GM12878 (cell line): ENCODE data around the gene HIGD1C. TPM values are rescaled to one million over a fixed set of nuclear protein-coding genes. Genes with fewer than 3 reads are reported as not detected.
"Not testable (repeated sequence)": the region's sequence is repeated elsewhere in the genome, so short reads cannot be mapped to it uniquely, and the experiment has no call there.

ENCODE experiments used
- ATAC-seq: fragments of 200-7000 bp; cut with Tn5 transposase; 3 replicates; pipeline ENCODE4 v1.9.1; 2020; ENCODE audit warnings: mild to moderate bottlenecking, moderate library complexity
- BruUV-seq: library from RNA; stranded (reverse); fragments of 400-500 nt; replicated peaks from 2 replicates; lab custom pipeline; 2021; lab: Mats Ljungman, UMichigan
- CTCF ChIA-PET: fragments of 300-600 bp; sonication (Branson Sonifier 250); formaldehyde crosslinking; extraction: SDS; loops from one replicate; lab custom pipeline; 2021; ENCODE audit warnings: inconsistent platforms; lab: Yijun Ruan, JAX
- POLR2A ChIA-PET: fragments of 350-600 bp; formaldehyde crosslinking; extraction: SDS; loops from one replicate; lab custom pipeline; 2021; ENCODE audit warnings: inconsistent platforms; lab: Charles Lee
- RAD21 ChIA-PET: fragments of 300-600 bp; sonication (Branson Sonifier 250); formaldehyde crosslinking; loops from one replicate; lab custom pipeline; 2023; ENCODE audit warnings: antibody characterized with exemption; ENCODE audit not compliant: unreplicated experiment; lab: Charles Lee
- SMC1A ChIA-PET: fragments of 300-600 bp; sonication (Branson Sonifier 250); formaldehyde crosslinking; loops from one replicate; lab custom pipeline; 2023; ENCODE audit not compliant: unreplicated experiment, uncharacterized antibody; lab: Charles Lee
- DNase-seq: peaks from one replicate; pipeline ENCODE4 v3.0.0-alpha.2; 2011; ENCODE audit warnings: low read depth, low spot score
- FAIRE-seq: peaks from 3 replicates; lab custom pipeline; 2011; peaks lifted over from hg19 to GRCh38; lab: Jason Lieb, UNC
- H2AFZ ChIP-seq: 2 replicates; pipeline ENCODE4 v1.6.0; 2011; ENCODE audit warnings: low read depth, low read length, control low read depth; ENCODE audit not compliant: control insufficient read depth
- H3K27ac ChIP-seq: 2 replicates; pipeline ENCODE4 v1.5.1; 2011; ENCODE audit warnings: control low read depth; ENCODE audit not compliant: control insufficient read depth, insufficient read depth
- H3K27me3 ChIP-seq, 2 experiments: replicated peaks in 1 of 2; 2 replicates each; pipeline versions ENCODE4 v1.6.0 to v1.6.1; 2011; ENCODE audit warnings: low read length in 1 of 2; ENCODE audit not compliant: control insufficient read depth in 2 of 2, insufficient read depth in 2 of 2
- H3K36me3 ChIP-seq, 2 experiments: 2 replicates each; pipeline ENCODE4 v1.5.1; 2011; ENCODE audit warnings: low read length in 1 of 2; ENCODE audit not compliant: control insufficient read depth in 2 of 2, insufficient read depth in 2 of 2
- H3K4me1 ChIP-seq: 2 replicates; pipeline ENCODE4 v1.6.1; 2011; ENCODE audit warnings: mild to moderate bottlenecking, low read length, moderate library complexity, mixed read lengths; ENCODE audit not compliant: control insufficient read depth, insufficient read depth
- H3K4me2 ChIP-seq: 2 replicates; pipeline ENCODE4 v1.6.0; 2011; ENCODE audit warnings: control low read depth; ENCODE audit not compliant: control insufficient read depth, insufficient read depth
- H3K4me3 ChIP-seq: fragments of 200-600 bp; sonication (generic); 2 replicates; pipeline ENCODE4 v1.5.1; 2016
- H3K79me2 ChIP-seq: 2 replicates; pipeline ENCODE4 v1.6.0; 2011; ENCODE audit warnings: low read length; ENCODE audit not compliant: control insufficient read depth, insufficient read depth
- H3K9ac ChIP-seq: 2 replicates; pipeline ENCODE4 v1.8.0; 2011; ENCODE audit warnings: low read length, control low read depth, mixed read lengths; ENCODE audit not compliant: control insufficient read depth, insufficient read depth
- H3K9me3 ChIP-seq: replicated peaks from 3 replicates; pipeline ENCODE4 v1.5.1; 2011; ENCODE audit warnings: mild to moderate bottlenecking, low read length; ENCODE audit not compliant: control insufficient read depth, insufficient read depth
- H4K20me1 ChIP-seq: 2 replicates; pipeline ENCODE4 v1.6.0; 2011; ENCODE audit not compliant: control insufficient read depth, insufficient read depth
- BCL11A ChIP-seq: IDR thresholded peaks from 2 replicates; pipeline ENCODE4 v1.6.1; 2011; ENCODE audit warnings: low read depth, low read length
- CHD4 ChIP-seq: fragments of 200-600 bp; sonication (generic); IDR thresholded peaks from 2 replicates; pipeline ENCODE4 v1.6.1; 2016; ENCODE audit warnings: mild to moderate bottlenecking
- DPF2 ChIP-seq: fragments of 450-650 bp; IDR thresholded peaks from 2 replicates; pipeline ENCODE4 v1.6.1; 2017; ENCODE audit warnings: mild to moderate bottlenecking
- ELK1 ChIP-seq: IDR thresholded peaks from 2 replicates; pipeline ENCODE4 v1.6.1; 2012; ENCODE audit warnings: low read depth, low read length, improper control_type of control experiment
- EP300 ChIP-seq, 2 experiments: fragments of 150-350 bp in 1 of 2; IDR thresholded peaks; 2 replicates each; pipeline ENCODE4 v1.6.1; 2011 to 2012; ENCODE audit warnings: low read depth in 2 of 2, low read length in 2 of 2, borderline replicate concordance in 1 of 2, improper control_type of control experiment in 1 of 2, inconsistent platforms in 1 of 2; ENCODE audit not compliant: control insufficient read depth in 1 of 2
- FOXK2 ChIP-seq: fragments of 450-650 bp; IDR thresholded peaks from 2 replicates; pipeline ENCODE4 v1.6.1; 2017; ENCODE audit warnings: mild to moderate bottlenecking, moderate library complexity
- HSF1 ChIP-seq: fragments of 150-350 bp; IDR thresholded peaks from 2 replicates; pipeline ENCODE4 v1.6.1; 2014; ENCODE audit warnings: mild to moderate bottlenecking, low read depth, low read length
- IRF5 ChIP-seq: fragments of 450-650 bp; IDR thresholded peaks from 2 replicates; pipeline ENCODE4 v1.6.1; 2017; ENCODE audit warnings: borderline replicate concordance
- KAT2A ChIP-seq: conservative IDR thresholded peaks from 2 replicates; pipeline ENCODE4 v1.6.1; 2011; ENCODE audit warnings: low read depth, low read length; ENCODE audit not compliant: control insufficient read depth
- KLF5 ChIP-seq: fragments of 450-650 bp; IDR thresholded peaks from 2 replicates; pipeline ENCODE4 v1.6.1; 2014; ENCODE audit warnings: mild to moderate bottlenecking; ENCODE audit not compliant: partially characterized antibody
- MAX ChIP-seq: IDR thresholded peaks from 2 replicates; pipeline ENCODE4 v1.6.1; 2012; ENCODE audit warnings: low read depth, low read length, improper control_type of control experiment
- MXI1 ChIP-seq: fragments of 150-350 bp; IDR thresholded peaks from 2 replicates; pipeline ENCODE4 v1.6.1; 2011; ENCODE audit warnings: low read depth, mild to moderate bottlenecking, inconsistent platforms, low read length, improper control_type of control experiment
- SUZ12 ChIP-seq: fragments of 200-600 bp; sonication (generic); IDR thresholded peaks from one replicate; pipeline ENCODE4 v1.6.1; 2018; ENCODE audit warnings: antibody characterized with exemption, mild to moderate bottlenecking; ENCODE audit not compliant: unreplicated experiment
- WGBS: methylation state at CpG from one replicate; pipeline ENCODE4 v1.1.6; 2016; ENCODE audit warnings: low lambda C conversion rate; ENCODE audit not compliant: insufficient replicate concordance, insufficient coverage; ENCODE audit errors: missing lambda C conversion rate; 5-methylcytosine and 5-hydroxymethylcytosine counted together
- in situ Hi-C: fragments of 300-500 bp; cut with MboI; formaldehyde crosslinking; loops from 9 replicates; pipeline ENCODE4 v1.14.3; 2018; ENCODE audit warnings: mixed read lengths
- intact Hi-C: fragments of 100-400 bp; cut with micrococcal nuclease; formaldehyde crosslinking; loops from one replicate; pipeline ENCODE4 v1.14.2; 2022; ENCODE audit not compliant: unreplicated experiment
- polyA plus RNA-seq, 11 experiments: library from polyadenylated mRNA; depleted of rRNA in 4 of 11; unstranded in 6 of 11; stranded (reverse) in 5 of 11; fragments of >200 nt; fragmentation: Nextera tagmentation in 4 of 11; fragmentation: Illumina TruSeq in 1 of 11; extraction: Ambion mirVana in 4 of 11; extraction: Trizol in 1 of 11; gene quantifications; 1 replicate in 1 of 11; 2 replicates in 10 of 11; pipeline versions ENCODE4 v1.2.1 to v1.2.3, GENCODE V29; 2011 to 2016; ENCODE audit warnings: inconsistent platforms in 2 of 11, missing spikeins in 2 of 11, low read depth in 1 of 11
- total RNA-seq, 4 experiments: library from RNA; depleted of rRNA in 3 of 4; stranded (reverse); fragments of >200 nt in 3 of 4; fragmentation: Illumina TruSeq in 1 of 4; extraction: Trizol in 1 of 4; gene quantifications; 2 replicates each; pipeline versions ENCODE4 v1.2.1 to v1.2.3, GENCODE V29; 2013 to 2021

Gene HIGD1C
- total and polyA plus RNA-seq, 10 of the 15 experiments (the other 5 are each of a cell fraction or from before 2014, with no cell fraction given): not detected

- H3K36me3 ChIP-seq, DNase-seq, H3K4me2 ChIP-seq, H3K27me3 ChIP-seq, H3K27ac ChIP-seq, H4K20me1 ChIP-seq, H3K79me2 ChIP-seq, H3K9me3 ChIP-seq, H3K4me1 ChIP-seq, H3K9ac ChIP-seq, H2AFZ ChIP-seq, BruUV-seq, RAD21 ChIA-PET, FAIRE-seq, intact Hi-C loops, H3K4me3 ChIP-seq, ATAC-seq, in situ Hi-C loops: not testable (repeated sequence)
- ChIA-PET POLR2A (interaction anchor here (0.9 to 1.3 kb wide), 2 partner anchors 20 to 30 kb away, joined by 3 read pairs; no protein-coding TSS in a partner anchor), CTCF (interaction anchor here (0.8 to 1.1 kb wide), 3 partner anchors 66 to 321 kb away, joined by 3 read pairs; no protein-coding TSS in a partner anchor), SMC1A (interaction anchor here (0.6 to 0.7 kb wide), 2 partner anchors 41 to 1424 kb away, joined by 3 to 4 read pairs; no protein-coding TSS in a partner anchor)
- 68% methylated on average over 12 of the region's 12 CpGs for WGBS
These were observed 21.9 kb upstream of the HIGD1C start for GRCh38 chr12:50930477-50930876.

- FAIRE-seq (no peak), DNase-seq (no peak), ATAC-seq (no peak)
- H3K27me3 ChIP-seq: no peaks in the 10 kb centered on the region
- 43% methylated on average over 2 of the region's 2 CpGs for WGBS
- BruUV-seq: no TSS peak
- POLR2A ChIA-PET: no interaction called here
- no peak overlapping the region for H3K27ac ChIP-seq
- no peak overlapping the region for H2AFZ ChIP-seq
- RAD21 ChIA-PET: no interaction called here
- no peak overlapping the region for H3K4me3 ChIP-seq
- SMC1A ChIA-PET: no interaction called here
- H3K9me3 ChIP-seq: peaks cover 9% of the 10 kb centered on the region
- intact Hi-C loops: no loop called here
- no peaks in the 10 kb centered on the region for H3K79me2 ChIP-seq
- H3K36me3 ChIP-seq: no peaks in the 10 kb centered on the region
- H3K4me2 ChIP-seq: no peak overlapping the region
- CTCF ChIA-PET: no interaction called here
- peaks cover 7% of the 10 kb centered on the region for H3K4me1 ChIP-seq
- in situ Hi-C loops: no loop called here
- H4K20me1 ChIP-seq: no peaks in the 10 kb centered on the region
- H3K9ac ChIP-seq: no peak overlapping the region
- TF ChIP-seq ELK1 (no peak), KAT2A (no peak), HSF1 (no peak), FOXK2 (no peak), EP300 (IDR thresholded peaks at IDR 0.05; ENCODE audit: borderline replicate concordance in 1 of 2, control insufficient read depth in 1 of 2, low read depth in 2 of 2, low read length in 2 of 2) (no peak), DPF2 (no peak), IRF5 (no peak), SUZ12 (no peak), CHD4 (no peak), MAX (no peak), BCL11A (no peak), KLF5 (no peak), MXI1 (no peak)
These were observed 19.5 kb upstream of the HIGD1C start for GRCh38 chr12:50932787-50933280.
